Measurements from ENCODE around the gene FHL1.

The FHL1 gene

GRCh38 chrX:136202889-136203288 lies 55.6 kb downstream of the FHL1 start:
- Mint-ChIP-seq H3K4me3 (no peak overlapping the region), H3K9me3 (no peaks in the 10 kb centered on the region), H3K27me3 (ENCODE audit: low read depth) (no peaks in the 10 kb centered on the region), H3K4me1 (ENCODE audit: low read depth) (peaks cover 28% of the 10 kb centered on the region), H3K36me3 (ENCODE audit: low read depth) (peaks cover 3% of the 10 kb centered on the region), H3K27ac (no peak overlapping the region)

- Mint-ChIP-seq H3K4me1 (ENCODE audit: low read depth) (peaks cover 28% of the 10 kb centered on the region), H3K9me3 (no peaks in the 10 kb centered on the region)
These were observed 56.1 kb downstream of the FHL1 start for GRCh38 chrX:136203438-136203837.

GRCh38 chrX:136203951-136204350 lies 56.6 kb downstream of the FHL1 start:
- Mint-ChIP-seq H3K4me1 (ENCODE audit: low read depth) (peaks cover 28% of the 10 kb centered on the region), H3K36me3 (ENCODE audit: low read depth) (no peaks in the 10 kb centered on the region), H3K4me3 (no peak overlapping the region), H3K9me3 (no peaks in the 10 kb centered on the region), H3K27ac (peak overlapping the region; percentile 76), H3K27me3 (ENCODE audit: low read depth) (no peaks in the 10 kb centered on the region)

More at GRCh38 chrX:136203438-136203837, 56.1 kb downstream of the FHL1 start:
- H3K27me3 Mint-ChIP-seq (ENCODE audit: low read depth) = no peaks in the 10 kb centered on the region
- peaks cover 3% of the 10 kb centered on the region for H3K36me3 Mint-ChIP-seq (ENCODE audit: low read depth)
- no peak overlapping the region for H3K4me3 Mint-ChIP-seq
- H3K27ac Mint-ChIP-seq = peak overlapping the region; percentile 76

GRCh38 chrX:136204571-136204970 lies 57.2 kb downstream of the FHL1 start:
- Mint-ChIP-seq H3K27me3 (ENCODE audit: low read depth) (no peaks in the 10 kb centered on the region), H3K4me1 (ENCODE audit: low read depth) (peaks cover 29% of the 10 kb centered on the region), H3K9me3 (no peaks in the 10 kb centered on the region), H3K4me3 (peak overlapping the region; percentile 13), H3K36me3 (ENCODE audit: low read depth) (no peaks in the 10 kb centered on the region), H3K27ac (peak overlapping the region; percentile 81)

GRCh38 chrX:136205882-136206380 lies 58.6 kb downstream of the FHL1 start:
- H3K4me1 Mint-ChIP-seq (ENCODE audit: low read depth) = peaks cover 27% of the 10 kb centered on the region
- H3K4me3 Mint-ChIP-seq = no peak overlapping the region
- H3K27ac Mint-ChIP-seq = no peak overlapping the region
- H3K9me3 Mint-ChIP-seq = no peaks in the 10 kb centered on the region
- H3K27me3 Mint-ChIP-seq (ENCODE audit: low read depth) = no peaks in the 10 kb centered on the region
- H3K36me3 Mint-ChIP-seq (ENCODE audit: low read depth) = peaks cover 2% of the 10 kb centered on the region

- Mint-ChIP-seq H3K27ac (no peak overlapping the region), H3K4me1 (ENCODE audit: low read depth) (peaks cover 27% of the 10 kb centered on the region), H3K27me3 (ENCODE audit: low read depth) (no peaks in the 10 kb centered on the region), H3K9me3 (no peaks in the 10 kb centered on the region), H3K4me3 (no peak overlapping the region), H3K36me3 (ENCODE audit: low read depth) (peaks cover 2% of the 10 kb centered on the region)
These were observed 59.6 kb downstream of the FHL1 start for GRCh38 chrX:136206916-136207315.

- Mint-ChIP-seq H3K27ac (no peak overlapping the region), H3K9me3 (no peaks in the 10 kb centered on the region), H3K27me3 (ENCODE audit: low read depth) (no peaks in the 10 kb centered on the region), H3K4me3 (no peak overlapping the region), H3K4me1 (ENCODE audit: low read depth) (peaks cover 27% of the 10 kb centered on the region), H3K36me3 (ENCODE audit: low read depth) (peaks cover 2% of the 10 kb centered on the region)
These were observed 60.2 kb downstream of the FHL1 start for GRCh38 chrX:136207546-136207945.

- Mint-ChIP-seq H3K36me3 (ENCODE audit: low read depth) (peaks cover 2% of the 10 kb centered on the region), H3K9me3 (no peaks in the 10 kb centered on the region), H3K4me3 (no peak overlapping the region)
These were observed 61.8 kb downstream of the FHL1 start for GRCh38 chrX:136209016-136209738.

GRCh38 chrX:136209751-136210150 lies 62.4 kb downstream of the FHL1 start:
- H3K27ac Mint-ChIP-seq = no peak overlapping the region
- peaks cover 4% of the 10 kb centered on the region for H3K36me3 Mint-ChIP-seq (ENCODE audit: low read depth)
- no peak overlapping the region for H3K4me3 Mint-ChIP-seq
- peaks cover 9% of the 10 kb centered on the region for H3K4me1 Mint-ChIP-seq (ENCODE audit: low read depth)
- H3K9me3 Mint-ChIP-seq = no peaks in the 10 kb centered on the region
- H3K27me3 Mint-ChIP-seq (ENCODE audit: low read depth) = no peaks in the 10 kb centered on the region

More at GRCh38 chrX:136209016-136209738, 61.8 kb downstream of the FHL1 start:
- Mint-ChIP-seq H3K4me1 (ENCODE audit: low read depth) (peaks cover 13% of the 10 kb centered on the region), H3K27me3 (ENCODE audit: low read depth) (no peaks in the 10 kb centered on the region), H3K27ac (no peak overlapping the region)

- H3K4me1 Mint-ChIP-seq (ENCODE audit: low read depth) = peaks cover 5% of the 10 kb centered on the region
- H3K36me3 Mint-ChIP-seq (ENCODE audit: low read depth) = peaks cover 4% of the 10 kb centered on the region
- no peaks in the 10 kb centered on the region for H3K9me3 Mint-ChIP-seq
- H3K27ac Mint-ChIP-seq = no peak overlapping the region
- no peaks in the 10 kb centered on the region for H3K27me3 Mint-ChIP-seq (ENCODE audit: low read depth)
- H3K4me3 Mint-ChIP-seq = no peak overlapping the region
These were observed 62.9 kb downstream of the FHL1 start for GRCh38 chrX:136210243-136210642.

GRCh38 chrX:136210806-136211205 lies 63.5 kb downstream of the FHL1 start:
- Mint-ChIP-seq H3K36me3 (ENCODE audit: low read depth) (peaks cover 4% of the 10 kb centered on the region), H3K4me3 (no peak overlapping the region), H3K9me3 (no peaks in the 10 kb centered on the region), H3K27me3 (ENCODE audit: low read depth) (no peaks in the 10 kb centered on the region), H3K27ac (no peak overlapping the region), H3K4me1 (ENCODE audit: low read depth) (peaks cover 5% of the 10 kb centered on the region)

GRCh38 chrX:136211766-136212556 lies 64.6 kb downstream of the FHL1 start:
- Mint-ChIP-seq H3K9me3 (no peaks in the 10 kb centered on the region), H3K27me3 (ENCODE audit: low read depth) (no peaks in the 10 kb centered on the region), H3K4me3 (no peak overlapping the region), H3K4me1 (ENCODE audit: low read depth) (peaks cover 2% of the 10 kb centered on the region), H3K36me3 (ENCODE audit: low read depth) (peaks cover 4% of the 10 kb centered on the region), H3K27ac (no peak overlapping the region)

GRCh38 chrX:136212557-136213111 lies 65.3 kb downstream of the FHL1 start:
- Mint-ChIP-seq H3K27me3 (ENCODE audit: low read depth) (no peaks in the 10 kb centered on the region), H3K9me3 (no peaks in the 10 kb centered on the region), H3K4me1 (ENCODE audit: low read depth) (peaks cover 2% of the 10 kb centered on the region), H3K27ac (no peak overlapping the region), H3K36me3 (ENCODE audit: low read depth) (peaks cover 4% of the 10 kb centered on the region), H3K4me3 (no peak overlapping the region)

GRCh38 chrX:136214551-136214950 lies 67.2 kb downstream of the FHL1 start:
- H3K4me3 Mint-ChIP-seq = no peak overlapping the region
- H3K4me1 Mint-ChIP-seq (ENCODE audit: low read depth) = peaks cover 6% of the 10 kb centered on the region
- no peak overlapping the region for H3K27ac Mint-ChIP-seq
- no peaks in the 10 kb centered on the region for H3K27me3 Mint-ChIP-seq (ENCODE audit: low read depth)
- no peaks in the 10 kb centered on the region for H3K9me3 Mint-ChIP-seq
- peaks cover 13% of the 10 kb centered on the region for H3K36me3 Mint-ChIP-seq (ENCODE audit: low read depth)

Data from T-helper 1 cell treated with Interleukin-12 subunit alpha and Interleukin-12 subunit beta and Interleukin-4 antibody, amounts not matched to agents 30 μg/mL and 1 μg/mL, for 36 hours (primary cell).